ENCODE data around the gene ACBD4.
"Not testable (repeated sequence)": the region's sequence is repeated elsewhere in the genome, so short reads cannot be mapped to it uniquely, and the experiment has no call there.

ACBD4 gene

GRCh38 chr17:45118691-45119090, 16.8 kb upstream of the ACBD4 start:
- H3K4me3 ChIP-seq (ENCODE audit: low read length), result no peak overlapping the region
- no peak for DNase-seq (ENCODE audit: low read depth, low spot score)
- WGBS (ENCODE audit: insufficient coverage, insufficient read length), result no CpG with 5 or more reads among the region's 23 CpGs
- H3K36me3 ChIP-seq (ENCODE audit: control insufficient read depth, insufficient read depth, low read length), result no peaks in the 10 kb centered on the region
- H3K4me1 ChIP-seq (ENCODE audit: control insufficient read depth, insufficient read depth, low read length), result peaks cover 8% of the 10 kb centered on the region; the same call in 1 of the 2 replicates
- no peak overlapping the region for H3K27ac ChIP-seq (ENCODE audit: low read length)
- no peaks in the 10 kb centered on the region for H3K9me3 ChIP-seq (ENCODE audit: control insufficient read depth, insufficient read depth, low read length)
- no peaks in the 10 kb centered on the region for H3K27me3 ChIP-seq (ENCODE audit: control insufficient read depth, insufficient read depth, low read length)

- WGBS (ENCODE audit: insufficient coverage, insufficient read length), result no CpG with 5 or more reads among the region's 8 CpGs
- no peaks in the 10 kb centered on the region for H3K36me3 ChIP-seq (ENCODE audit: control insufficient read depth, insufficient read depth, low read length)
- H3K4me3 ChIP-seq (ENCODE audit: low read length), result no peak overlapping the region
- no peak overlapping the region for H3K27ac ChIP-seq (ENCODE audit: low read length)
- H3K4me1 ChIP-seq (ENCODE audit: control insufficient read depth, insufficient read depth, low read length), result peaks cover 6% of the 10 kb centered on the region; the same call in 1 of the 2 replicates
- no peak for DNase-seq (ENCODE audit: low read depth, low spot score)
- H3K27me3 ChIP-seq (ENCODE audit: control insufficient read depth, insufficient read depth, low read length), result no peaks in the 10 kb centered on the region
- no peaks in the 10 kb centered on the region for H3K9me3 ChIP-seq (ENCODE audit: control insufficient read depth, insufficient read depth, low read length)
Measured at GRCh38 chr17:45119964-45120363, 15.5 kb upstream of the ACBD4 start.

GRCh38 chr17:45120558-45120957, 14.9 kb upstream of the ACBD4 start:
- Histone ChIP-seq H3K4me1 (ENCODE audit: control insufficient read depth, insufficient read depth, low read length) (peaks cover 6% of the 10 kb centered on the region; the same call in 1 of the 2 replicates), H3K9me3 (ENCODE audit: control insufficient read depth, insufficient read depth, low read length) (no peaks in the 10 kb centered on the region), H3K36me3 (ENCODE audit: control insufficient read depth, insufficient read depth, low read length) (no peaks in the 10 kb centered on the region), H3K4me3 (ENCODE audit: low read length) (no peak overlapping the region), H3K27ac (ENCODE audit: low read length) (no peak overlapping the region), H3K27me3 (ENCODE audit: control insufficient read depth, insufficient read depth, low read length) (no peaks in the 10 kb centered on the region)
- WGBS (ENCODE audit: insufficient coverage, insufficient read length), result no CpG with 5 or more reads among the region's 22 CpGs
- no peak for DNase-seq (ENCODE audit: low read depth, low spot score)

GRCh38 chr17:45121055-45121454, 14.4 kb upstream of the ACBD4 start:
- WGBS (ENCODE audit: insufficient coverage, insufficient read length), result no CpG with 5 or more reads among the region's 45 CpGs
- no peak overlapping the region for H3K27ac ChIP-seq (ENCODE audit: low read length)
- no peak for DNase-seq (ENCODE audit: low read depth, low spot score)
- no peaks in the 10 kb centered on the region for H3K27me3 ChIP-seq (ENCODE audit: control insufficient read depth, insufficient read depth, low read length)
- H3K36me3 ChIP-seq (ENCODE audit: control insufficient read depth, insufficient read depth, low read length), result no peaks in the 10 kb centered on the region
- peaks cover 6% of the 10 kb centered on the region; the same call in 1 of the 2 replicates for H3K4me1 ChIP-seq (ENCODE audit: control insufficient read depth, insufficient read depth, low read length)
- H3K9me3 ChIP-seq (ENCODE audit: control insufficient read depth, insufficient read depth, low read length), result no peaks in the 10 kb centered on the region
- H3K4me3 ChIP-seq (ENCODE audit: low read length), result no peak overlapping the region

- no peak for DNase-seq (ENCODE audit: low read depth, low spot score)
- Histone ChIP-seq H3K27me3 (ENCODE audit: control insufficient read depth, insufficient read depth, low read length) (no peaks in the 10 kb centered on the region), H3K4me1 (ENCODE audit: control insufficient read depth, insufficient read depth, low read length) (peaks cover 6% of the 10 kb centered on the region; the same call in 1 of the 2 replicates), H3K36me3 (ENCODE audit: control insufficient read depth, insufficient read depth, low read length) (no peaks in the 10 kb centered on the region), H3K27ac (ENCODE audit: low read length) (no peak overlapping the region), H3K9me3 (ENCODE audit: control insufficient read depth, insufficient read depth, low read length) (no peaks in the 10 kb centered on the region), H3K4me3 (ENCODE audit: low read length) (no peak overlapping the region)
- WGBS (ENCODE audit: insufficient coverage, insufficient read length), result no CpG with 5 or more reads among the region's 6 CpGs
Measured at GRCh38 chr17:45123076-45123770, 12.3 kb upstream of the ACBD4 start.

GRCh38 chr17:45123930-45124796, 11.3 kb upstream of the ACBD4 start:
- no peak overlapping the region for H3K4me3 ChIP-seq (ENCODE audit: low read length)
- H3K4me1 ChIP-seq (ENCODE audit: control insufficient read depth, insufficient read depth, low read length), result peaks cover 6% of the 10 kb centered on the region; the same call in 1 of the 2 replicates
- no peaks in the 10 kb centered on the region for H3K9me3 ChIP-seq (ENCODE audit: control insufficient read depth, insufficient read depth, low read length)
- H3K27me3 ChIP-seq (ENCODE audit: control insufficient read depth, insufficient read depth, low read length), result no peaks in the 10 kb centered on the region
- no CpG with 5 or more reads among the region's 15 CpGs for WGBS (ENCODE audit: insufficient coverage, insufficient read length)
- H3K27ac ChIP-seq (ENCODE audit: low read length), result no peak overlapping the region
- no peaks in the 10 kb centered on the region for H3K36me3 ChIP-seq (ENCODE audit: control insufficient read depth, insufficient read depth, low read length)
- DNase-seq (ENCODE audit: low read depth, low spot score), result no peak

- DNase-seq (ENCODE audit: low read depth, low spot score); H3K36me3 ChIP-seq (ENCODE audit: control insufficient read depth, insufficient read depth, low read length); H3K27ac ChIP-seq (ENCODE audit: low read length); H3K27me3 ChIP-seq (ENCODE audit: control insufficient read depth, insufficient read depth, low read length); H3K4me1 ChIP-seq (ENCODE audit: control insufficient read depth, insufficient read depth, low read length); H3K9me3 ChIP-seq (ENCODE audit: control insufficient read depth, insufficient read depth, low read length); H3K4me3 ChIP-seq (ENCODE audit: low read length): not testable (repeated sequence)
- WGBS (ENCODE audit: insufficient coverage, insufficient read length), result no CpG with 5 or more reads among the region's 5 CpGs
Measured at GRCh38 chr17:45124797-45125122, 10.7 kb upstream of the ACBD4 start.

- WGBS (ENCODE audit: insufficient coverage, insufficient read length), result no CpG with 5 or more reads among the region's 8 CpGs
- peaks cover 6% of the 10 kb centered on the region; the same call in 1 of the 2 replicates for H3K4me1 ChIP-seq (ENCODE audit: control insufficient read depth, insufficient read depth, low read length)
- H3K27me3 ChIP-seq (ENCODE audit: control insufficient read depth, insufficient read depth, low read length), result no peaks in the 10 kb centered on the region
Measured at GRCh38 chr17:45125509-45125908, 10.0 kb upstream of the ACBD4 start.

GRCh38 chr17:45127207-45127547, 8.3 kb upstream of the ACBD4 start:
- Histone ChIP-seq H3K27me3 (ENCODE audit: control insufficient read depth, insufficient read depth, low read length) (no peaks in the 10 kb centered on the region), H3K36me3 (ENCODE audit: control insufficient read depth, insufficient read depth, low read length) (no peaks in the 10 kb centered on the region), H3K4me3 (ENCODE audit: low read length) (no peak overlapping the region), H3K9me3 (ENCODE audit: control insufficient read depth, insufficient read depth, low read length) (no peaks in the 10 kb centered on the region), H3K4me1 (ENCODE audit: control insufficient read depth, insufficient read depth, low read length) (0 out of 2 replicates have a peak, but pooled peaks cover 4% of the 10 kb centered on the region), H3K27ac (ENCODE audit: low read length) (no peak overlapping the region)
- no CpG with 5 or more reads among the region's 8 CpGs for WGBS (ENCODE audit: insufficient coverage, insufficient read length)
- DNase-seq (ENCODE audit: low read depth, low spot score), result no peak

More at GRCh38 chr17:45125509-45125908, 10.0 kb upstream of the ACBD4 start:
- Histone ChIP-seq H3K4me3 (ENCODE audit: low read length) (no peak overlapping the region), H3K9me3 (ENCODE audit: control insufficient read depth, insufficient read depth, low read length) (no peaks in the 10 kb centered on the region), H3K36me3 (ENCODE audit: control insufficient read depth, insufficient read depth, low read length) (no peaks in the 10 kb centered on the region), H3K27ac (ENCODE audit: low read length) (no peak overlapping the region)
- DNase-seq (ENCODE audit: low read depth, low spot score), result no peak

GRCh38 chr17:45127548-45128300, 7.8 kb upstream of the ACBD4 start:
- H3K9me3 ChIP-seq (ENCODE audit: control insufficient read depth, insufficient read depth, low read length), result no peaks in the 10 kb centered on the region
- no peak for DNase-seq (ENCODE audit: low read depth, low spot score)
- 0 out of 2 replicates have a peak, but pooled peaks cover 4% of the 10 kb centered on the region for H3K4me1 ChIP-seq (ENCODE audit: control insufficient read depth, insufficient read depth, low read length)
- 100% methylated on average over 3 of the region's 20 CpGs for WGBS (ENCODE audit: insufficient coverage, insufficient read length)
- no peaks in the 10 kb centered on the region for H3K36me3 ChIP-seq (ENCODE audit: control insufficient read depth, insufficient read depth, low read length)
- no peak overlapping the region for H3K4me3 ChIP-seq (ENCODE audit: low read length)
- H3K27me3 ChIP-seq (ENCODE audit: control insufficient read depth, insufficient read depth, low read length), result no peaks in the 10 kb centered on the region
- H3K27ac ChIP-seq (ENCODE audit: low read length), result no peak overlapping the region

All from iPS DF 6.9 (cell line).